Spleen (tissue), 11 donors: ENCODE measurements around the gene DLX2. TPM values are rescaled to one million over a fixed set of nuclear protein-coding genes. Genes with fewer than 3 reads are reported as not detected.
A peak's percentile ranks its signal among the peaks of the same experiment; 100 is the strongest.

ENCODE experiments used
- DNase-seq: peaks from one replicate; pipeline ENCODE4 v3.0.0-alpha.2; 2020
- H3K27ac ChIP-seq, 8 donors: fragments of 200-600 bp; sonication (generic) in 7 of 8; 1 replicate in 4 of 8; 2 replicates in 4 of 8; pipeline versions ENCODE4 v1.5.0 to v1.8.0; 2016 to 2021; ENCODE audit warnings: inconsistent platforms in 4 of 8, mild to moderate bottlenecking in 4 of 8, moderate library complexity in 1 of 8
- H3K27me3 ChIP-seq, 7 donors: fragments of 200-600 bp; sonication (generic) in 6 of 7; replicated peaks in 1 of 7; 1 replicate in 4 of 7; 2 replicates in 3 of 7; pipeline versions ENCODE4 v1.5.0 to v1.8.0; 2016 to 2021; ENCODE audit warnings: inconsistent platforms in 3 of 7, mild to moderate bottlenecking in 1 of 7
- H3K36me3 ChIP-seq, 6 donors: fragments of 200-600 bp; sonication (generic) in 5 of 6; 1 replicate in 4 of 6; 2 replicates in 2 of 6; pipeline versions ENCODE4 v1.5.0 to v1.8.0; 2016 to 2021; ENCODE audit warnings: inconsistent platforms in 2 of 6
- H3K4me1 ChIP-seq, 6 donors: fragments of 200-600 bp; sonication (generic) in 5 of 6; 1 replicate in 3 of 6; 2 replicates in 3 of 6; pipeline versions ENCODE4 v1.5.0 to v1.8.0; 2016 to 2021; ENCODE audit warnings: inconsistent platforms in 3 of 6
- H3K4me3 ChIP-seq, 8 donors: fragments of 200-600 bp; sonication (generic) in 7 of 8; 1 replicate in 4 of 8; 2 replicates in 4 of 8; pipeline versions ENCODE4 v1.5.0 to v1.8.0; 2016 to 2021; ENCODE audit warnings: inconsistent platforms in 4 of 8, mild to moderate bottlenecking in 4 of 8, moderate library complexity in 2 of 8
- H3K9me3 ChIP-seq, 8 donors: fragments of 200-600 bp; sonication (generic) in 7 of 8; 1 replicate in 4 of 8; 2 replicates in 4 of 8; pipeline versions ENCODE4 v1.5.0 to v1.8.0; 2016 to 2021; ENCODE audit warnings: inconsistent platforms in 4 of 8
- POLR2A ChIP-seq, 3 donors: fragments of 450-650 bp; IDR thresholded peaks; one replicate each; pipeline ENCODE4 v1.5.1; 2017; ENCODE audit warnings: antibody characterized with exemption in 3 of 3, mild to moderate bottlenecking in 1 of 3
- POLR2AphosphoS5 ChIP-seq, 3 donors: sonication (generic); formaldehyde crosslinking; IDR thresholded peaks; one replicate each; pipeline ENCODE4 v1.5.1; 2017; ENCODE audit warnings: antibody characterized with exemption in 3 of 3
- WGBS, 5 donors: extraction: QIAGEN DNeasy Blood & Tissue Kit in 3 of 5; methylation state at CpG; one replicate each; pipeline versions ENCODE4 v1.1.5 to v1.1.7; 2013 to 2018; 5-methylcytosine and 5-hydroxymethylcytosine counted together
- intact Hi-C: fragments of 100-400 bp; cut with DNase I; formaldehyde crosslinking; loops from one replicate; pipeline ENCODE4 v1.15.0; 2023; ENCODE audit warnings: low total_unique reads
- polyA plus RNA-seq, 3 donors: library from polyadenylated mRNA; stranded (reverse); fragments of 200-250 nt; gene quantifications; one replicate each; pipeline ENCODE4 v1.2.1, GENCODE V29; 2013
- total RNA-seq, 7 donors: library from RNA; depleted of rRNA in 3 of 7; stranded (reverse); fragments of >200 nt in 3 of 7; fragmentation: NEBNext Ultra II Directional in 4 of 7; extraction: Animal tissue kit (Norgen Biotek cat#: 25700) in 4 of 7; gene quantifications; one replicate each; pipeline versions ENCODE4 v1.1.0 to v1.2.1, GENCODE V29; 2016 to 2021
- TF ChIP-seq, protein P1 (sequence below), 11 experiments: fragments of 200-600 bp in 7 of 11; fragments of 450-650 bp in 4 of 11; sonication (generic) in 4 of 11; IDR thresholded peaks in 8 of 11; conservative IDR thresholded peaks in 3 of 11; 1 replicate in 7 of 11; 2 replicates in 4 of 11; pipeline versions ENCODE4 v1.4.0 to v1.8.0; 2016 to 2021; ENCODE audit warnings: antibody characterized with exemption in 11 of 11, inconsistent platforms in 4 of 11, mild to moderate bottlenecking in 1 of 11
- donor health status: healthy with polysubstance abuse.
- donor health status: DM: no; HTN: no; CAD: no; lungs with moderate emphysema.
- donor health status: DM: no; HTN: no; CAD: no.
- donor health status: Bipolar disorder and iron deficiency.
- donor health status: healthy.
- donor health status: DM: no; HTN: no; CAD: no.
- donor health status: DM: yes; HTN: yes; CAD: no.

The DLX2 gene
- total and polyA plus RNA-seq, 10 donors, result 0.06 TPM; not detected in 9

DNA sequence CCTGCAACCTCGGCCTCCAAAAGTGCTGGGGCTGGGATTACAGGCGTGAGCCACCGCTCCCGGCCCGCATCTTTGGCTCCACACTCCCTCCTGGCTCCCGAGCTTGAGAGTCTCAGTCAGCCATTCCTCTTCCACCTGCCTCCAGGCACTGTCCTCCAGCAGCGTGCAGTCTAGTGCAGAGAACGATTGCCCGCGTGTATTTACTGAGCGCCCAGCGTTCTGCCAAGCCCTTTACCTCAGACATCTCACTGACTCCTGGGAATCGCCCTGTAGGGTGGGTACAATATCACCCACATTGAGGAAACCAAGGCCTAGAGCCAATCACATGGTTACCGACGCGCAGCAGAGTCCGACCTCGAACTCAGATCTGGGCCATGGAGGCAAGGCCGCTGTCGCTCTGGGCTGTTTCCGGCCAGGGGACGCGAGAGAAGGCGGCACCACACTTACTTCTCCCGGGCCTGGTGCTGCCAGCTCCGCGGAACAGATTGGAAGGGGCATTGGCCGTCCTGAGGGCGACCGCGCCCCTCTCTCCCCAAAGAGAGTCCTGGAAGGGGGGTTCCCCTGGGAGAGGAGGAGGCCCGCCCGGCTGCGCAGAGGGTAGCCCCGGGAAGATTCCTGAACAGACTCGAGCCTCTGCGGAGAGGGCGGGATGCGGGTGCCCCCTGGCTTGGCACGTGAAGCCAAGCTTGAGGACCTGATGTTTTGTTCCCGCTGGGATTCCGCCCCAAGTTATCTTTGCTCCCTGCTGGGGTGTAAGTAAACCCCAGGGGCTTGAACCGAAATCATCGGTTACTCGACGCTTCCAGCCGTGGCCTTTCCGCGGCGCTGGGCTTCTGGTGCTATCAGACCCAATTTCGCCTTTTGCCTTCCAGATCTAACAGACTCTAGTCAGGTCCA, 5.2 kb upstream of the DLX2 start:
- peak overlapping the region in 1 of 8 donors; percentile 20 for H3K4me3 ChIP-seq
- 11 to 34% (median 17%) methylated on average over 21 to 51 of the region's 51 CpGs for WGBS, 5 donors
- peaks cover 7 to 90% (median 72%) of the 10 kb centered on the region in 7 donors for H3K27me3 ChIP-seq
- intact Hi-C loops, result loop anchor here (10.0 kb wide), 3 partner anchors 293 to 1133 kb away; no protein-coding TSS in a partner anchor
- peaks cover 20 to 49% (median 32%) of the 10 kb centered on the region in 6 donors for H3K4me1 ChIP-seq
- no peaks in the 10 kb centered on the region for H3K9me3 ChIP-seq
- no peaks in the 10 kb centered on the region for H3K36me3 ChIP-seq
- DNase-seq, result no peak
- no peak overlapping the region for H3K27ac ChIP-seq
- TF ChIP-seq, protein P1, sequence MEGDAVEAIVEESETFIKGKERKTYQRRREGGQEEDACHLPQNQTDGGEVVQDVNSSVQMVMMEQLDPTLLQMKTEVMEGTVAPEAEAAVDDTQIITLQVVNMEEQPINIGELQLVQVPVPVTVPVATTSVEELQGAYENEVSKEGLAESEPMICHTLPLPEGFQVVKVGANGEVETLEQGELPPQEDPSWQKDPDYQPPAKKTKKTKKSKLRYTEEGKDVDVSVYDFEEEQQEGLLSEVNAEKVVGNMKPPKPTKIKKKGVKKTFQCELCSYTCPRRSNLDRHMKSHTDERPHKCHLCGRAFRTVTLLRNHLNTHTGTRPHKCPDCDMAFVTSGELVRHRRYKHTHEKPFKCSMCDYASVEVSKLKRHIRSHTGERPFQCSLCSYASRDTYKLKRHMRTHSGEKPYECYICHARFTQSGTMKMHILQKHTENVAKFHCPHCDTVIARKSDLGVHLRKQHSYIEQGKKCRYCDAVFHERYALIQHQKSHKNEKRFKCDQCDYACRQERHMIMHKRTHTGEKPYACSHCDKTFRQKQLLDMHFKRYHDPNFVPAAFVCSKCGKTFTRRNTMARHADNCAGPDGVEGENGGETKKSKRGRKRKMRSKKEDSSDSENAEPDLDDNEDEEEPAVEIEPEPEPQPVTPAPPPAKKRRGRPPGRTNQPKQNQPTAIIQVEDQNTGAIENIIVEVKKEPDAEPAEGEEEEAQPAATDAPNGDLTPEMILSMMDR (IDR thresholded peaks at IDR 0.05 in 8 of 11, conservative IDR thresholded peaks at IDR 0.05 in 3 of 11), result no peak
- TF ChIP-seq POLR2A (IDR thresholded peaks at IDR 0.05) (no peak), POLR2AphosphoS5 (IDR thresholded peaks at IDR 0.05) (no peak)

- peaks cover 35 to 65% (median 47%) of the 10 kb centered on the region in 6 donors for H3K4me1 ChIP-seq
- TF ChIP-seq, protein P1 (IDR thresholded peaks at IDR 0.05 in 8 of 11, conservative IDR thresholded peaks at IDR 0.05 in 3 of 11), result peak in 3 of 11 experiments; percentile 23 to 41 (median 40)
- peak in 1 of 3 donors; percentile 16 for TF ChIP-seq POLR2AphosphoS5 (IDR thresholded peaks at IDR 0.05)
- TF ChIP-seq POLR2A (IDR thresholded peaks at IDR 0.05), result no peak
- intact Hi-C loops, result loop anchor here (10.0 kb wide), 3 partner anchors 292 to 1132 kb away; no protein-coding TSS in a partner anchor
- H3K36me3 ChIP-seq, result no peaks in the 10 kb centered on the region
- no peaks in the 10 kb centered on the region for H3K9me3 ChIP-seq
- 4 to 6% (median 5%) methylated on average over 28 to 44 of the region's 44 CpGs for whole genome bisulfite sequencing, 5 donors
- no peak overlapping the region for H3K27ac ChIP-seq
- H3K4me3 ChIP-seq, result peak overlapping the region in 3 of 8 donors; percentile 8 to 55 (median 14)
- peaks cover 9 to 96% (median 88%) of the 10 kb centered on the region in 7 donors for H3K27me3 ChIP-seq
- peak; percentile 81 for DNase-seq
Observed at GRCh38 chr2:172106108-172106961, 3.6 kb upstream of the DLX2 start.

- TF ChIP-seq, protein P1 (IDR thresholded peaks at IDR 0.05 in 8 of 11, conservative IDR thresholded peaks at IDR 0.05 in 3 of 11), result no peak
- TF ChIP-seq POLR2AphosphoS5 (IDR thresholded peaks at IDR 0.05), result no peak
- no peak for TF ChIP-seq POLR2A (IDR thresholded peaks at IDR 0.05)
- no peak for DNase-seq
- Histone ChIP-seq H3K4me1 (peaks cover 42 to 72% (median 55%) of the 10 kb centered on the region in 6 donors), H3K4me3 (peak overlapping the region in 1 of 8 donors; percentile 55), H3K27me3 (peaks cover 16 to 100% (median 96%) of the 10 kb centered on the region in 7 donors), H3K36me3 (no peaks in the 10 kb centered on the region), H3K9me3 (no peaks in the 10 kb centered on the region), H3K27ac (no peak overlapping the region)
- intact Hi-C loops, result loop anchor here (10.0 kb wide), 3 partner anchors 291 to 1131 kb away; no protein-coding TSS in a partner anchor
- WGBS, 5 donors, result 12 to 19% (median 14%) methylated on average over 23 of the region's 23 CpGs
Observed at GRCh38 chr2:172105471-172106107, 2.9 kb upstream of the DLX2 start.
